ENCODE measurements around the gene PON3. TPM values are rescaled to one million over a fixed set of nuclear protein-coding genes. Genes with fewer than 3 reads are reported as not detected.

PON3 gene
- total RNA-seq, 3 donors from 2014 or later, result 3.2 to 8.2 (median 4.2) TPM

DNA sequence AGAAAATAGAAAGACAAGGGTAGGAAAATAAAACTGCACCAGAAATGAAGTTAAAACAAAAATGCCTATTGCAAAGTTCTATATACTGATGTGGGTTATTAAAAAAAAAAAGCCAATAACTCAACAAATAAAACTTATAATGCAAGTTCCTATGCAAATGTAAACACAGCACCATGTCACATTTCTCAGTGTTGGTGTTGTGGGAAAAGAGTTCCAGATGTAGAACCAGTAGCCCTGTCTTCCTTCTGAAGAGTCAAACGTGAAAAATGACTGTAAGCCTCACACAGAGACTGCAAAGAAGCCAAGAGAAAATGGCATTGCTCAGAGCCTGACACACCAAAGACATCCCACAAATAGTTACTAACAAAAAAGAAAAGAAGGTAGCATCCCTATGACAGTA is 28.5 kb upstream of the PON3 start:
- DNase-seq (no peak), ATAC-seq (no peak)
- Histone ChIP-seq H3K36me3 (ENCODE audit: low read depth) (no peaks in the 10 kb centered on the region), H3K9me3 (no peaks in the 10 kb centered on the region), H3K4me3 (no peak overlapping the region), H3K4me1 (ENCODE audit: low read depth) (no peaks in the 10 kb centered on the region)
- intact Hi-C loops (cut with DNase I, micrococcal nuclease), result no loop called here
- TF ChIP-seq, protein P1, sequence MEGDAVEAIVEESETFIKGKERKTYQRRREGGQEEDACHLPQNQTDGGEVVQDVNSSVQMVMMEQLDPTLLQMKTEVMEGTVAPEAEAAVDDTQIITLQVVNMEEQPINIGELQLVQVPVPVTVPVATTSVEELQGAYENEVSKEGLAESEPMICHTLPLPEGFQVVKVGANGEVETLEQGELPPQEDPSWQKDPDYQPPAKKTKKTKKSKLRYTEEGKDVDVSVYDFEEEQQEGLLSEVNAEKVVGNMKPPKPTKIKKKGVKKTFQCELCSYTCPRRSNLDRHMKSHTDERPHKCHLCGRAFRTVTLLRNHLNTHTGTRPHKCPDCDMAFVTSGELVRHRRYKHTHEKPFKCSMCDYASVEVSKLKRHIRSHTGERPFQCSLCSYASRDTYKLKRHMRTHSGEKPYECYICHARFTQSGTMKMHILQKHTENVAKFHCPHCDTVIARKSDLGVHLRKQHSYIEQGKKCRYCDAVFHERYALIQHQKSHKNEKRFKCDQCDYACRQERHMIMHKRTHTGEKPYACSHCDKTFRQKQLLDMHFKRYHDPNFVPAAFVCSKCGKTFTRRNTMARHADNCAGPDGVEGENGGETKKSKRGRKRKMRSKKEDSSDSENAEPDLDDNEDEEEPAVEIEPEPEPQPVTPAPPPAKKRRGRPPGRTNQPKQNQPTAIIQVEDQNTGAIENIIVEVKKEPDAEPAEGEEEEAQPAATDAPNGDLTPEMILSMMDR (IDR thresholded peaks at IDR 0.05), result no peak

DNA sequence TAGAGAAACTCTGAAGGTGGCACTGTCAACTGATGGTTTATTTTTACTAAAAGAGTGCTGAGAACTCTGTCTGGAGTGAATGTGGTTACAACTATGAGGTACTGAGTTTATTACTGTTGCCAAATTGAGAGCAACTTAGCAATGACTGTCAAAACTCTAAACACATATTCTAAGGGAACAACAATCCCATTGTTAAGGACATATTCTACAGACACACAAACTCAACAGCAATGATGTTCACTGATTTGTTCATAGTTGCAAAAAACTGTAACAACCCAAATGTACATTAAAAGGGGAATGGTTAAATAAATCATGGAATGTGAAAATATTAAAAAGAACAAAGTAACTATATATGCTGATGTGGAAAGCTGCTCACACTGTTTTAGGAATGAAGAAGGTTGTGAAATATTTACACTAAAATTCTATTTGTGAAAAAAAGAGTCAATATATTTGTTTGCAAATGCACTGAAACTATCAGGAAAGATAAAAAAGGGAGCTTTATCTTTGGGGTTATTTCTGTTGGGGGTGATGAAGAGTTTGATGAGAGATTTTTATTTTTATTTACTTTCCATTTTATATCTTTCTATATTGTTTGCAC is 25.8 kb upstream of the PON3 start:
- no peak for ATAC-seq
- DNase-seq, result no peak
- no peaks in the 10 kb centered on the region for H3K36me3 ChIP-seq (ENCODE audit: low read depth)
- no peak overlapping the region for H3K4me3 ChIP-seq
- TF ChIP-seq, protein P1 (IDR thresholded peaks at IDR 0.05), result no peak
- intact Hi-C loops (cut with DNase I, micrococcal nuclease), result no loop called here
- no peaks in the 10 kb centered on the region for H3K9me3 ChIP-seq
- no peaks in the 10 kb centered on the region for H3K4me1 ChIP-seq (ENCODE audit: low read depth)

DNA sequence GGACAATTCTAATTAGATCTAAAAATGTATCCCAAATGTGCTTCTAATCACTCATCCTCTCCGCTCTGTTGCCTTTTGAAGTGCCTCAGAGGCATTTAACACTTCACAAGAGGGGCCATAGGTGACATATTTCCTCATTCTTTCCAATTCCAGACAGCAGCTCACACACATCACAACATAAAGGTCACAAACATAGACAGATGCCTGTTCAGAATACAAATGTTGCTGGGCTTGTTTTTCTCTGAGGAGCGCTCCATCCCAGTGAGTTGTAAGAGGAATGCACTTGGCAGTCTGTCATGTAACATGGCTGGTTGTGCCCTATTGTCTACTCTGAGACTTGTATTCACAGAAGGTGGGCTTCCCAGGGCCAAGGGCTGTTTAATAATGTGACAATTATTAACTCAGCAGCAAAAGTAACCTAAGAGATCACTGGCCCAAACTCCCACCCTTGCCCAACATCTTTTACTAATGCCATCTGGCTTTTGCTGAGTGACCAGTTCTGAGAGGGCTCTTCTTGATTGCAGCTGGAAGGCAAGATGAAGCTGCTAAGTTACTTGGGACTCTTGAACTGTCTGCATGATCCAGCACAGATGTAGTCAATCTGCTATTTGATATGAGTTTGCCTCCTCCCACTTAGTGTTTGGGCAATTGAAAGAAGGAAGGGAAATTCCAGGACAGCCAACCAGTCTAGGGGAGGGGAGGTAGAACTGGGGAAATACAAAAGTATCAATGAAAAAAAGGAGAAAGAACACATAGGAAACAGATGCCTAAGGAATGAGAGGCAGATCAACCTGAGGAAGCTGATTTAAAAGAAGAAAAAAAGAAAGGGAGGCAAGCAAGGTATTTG is 25.0 kb upstream of the PON3 start:
- intact Hi-C loops (cut with DNase I, micrococcal nuclease), result no loop called here
- H3K4me3 ChIP-seq, result no peak overlapping the region
- ATAC-seq (no peak), DNase-seq (no peak)
- no peaks in the 10 kb centered on the region for H3K9me3 ChIP-seq
- TF ChIP-seq, protein P1 (IDR thresholded peaks at IDR 0.05), result no peak
- H3K36me3 ChIP-seq (ENCODE audit: low read depth), result no peaks in the 10 kb centered on the region
- no peaks in the 10 kb centered on the region for H3K4me1 ChIP-seq (ENCODE audit: low read depth)

DNA sequence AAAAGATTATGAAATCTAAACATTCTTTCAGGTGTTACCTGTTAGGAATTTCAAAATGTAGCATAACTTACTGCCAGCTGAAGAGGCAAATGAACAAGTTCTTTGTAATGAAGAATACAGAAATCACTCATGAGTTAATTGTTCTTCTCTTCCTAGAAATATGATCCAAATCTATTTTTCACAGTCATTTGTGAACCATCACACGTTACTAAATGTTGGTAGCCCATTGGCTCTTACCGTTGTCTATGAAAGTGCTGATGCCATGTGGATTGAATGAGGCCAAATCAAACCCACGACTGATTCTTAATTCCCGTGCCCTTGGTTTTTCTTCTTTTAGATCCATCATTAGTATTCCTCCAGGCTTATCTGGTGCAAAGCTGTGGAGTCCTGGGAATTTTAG is 15.9 kb upstream of the PON3 start:
- ATAC-seq (no peak), DNase-seq (no peak)
- TF ChIP-seq, protein P1 (IDR thresholded peaks at IDR 0.05), result no peak
- Histone ChIP-seq H3K9me3 (no peaks in the 10 kb centered on the region), H3K36me3 (ENCODE audit: low read depth) (no peaks in the 10 kb centered on the region), H3K4me1 (ENCODE audit: low read depth) (no peaks in the 10 kb centered on the region), H3K4me3 (no peak overlapping the region)
- intact Hi-C loops (cut with DNase I, micrococcal nuclease), result no loop called here

DNA sequence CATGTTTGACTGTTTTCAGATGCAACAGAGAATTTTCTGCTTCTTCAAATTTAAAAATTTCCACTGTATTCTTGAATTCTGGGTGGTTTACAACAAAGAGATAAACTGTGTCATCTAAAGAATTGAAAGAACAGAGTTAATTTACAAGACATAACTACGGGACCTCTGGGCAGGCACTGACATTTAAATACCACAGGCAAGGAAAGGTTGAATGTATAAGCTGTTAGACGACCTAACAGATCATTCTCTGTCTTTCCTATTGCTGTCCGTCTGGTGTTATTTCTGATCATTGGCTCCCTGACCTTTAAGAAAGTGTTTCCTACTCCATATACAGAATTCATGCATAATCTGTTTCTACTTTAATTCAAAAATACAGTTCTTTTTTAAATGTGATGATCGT is 15.5 kb upstream of the PON3 start:
- intact Hi-C loops (cut with DNase I, micrococcal nuclease), result no loop called here
- Histone ChIP-seq H3K36me3 (ENCODE audit: low read depth) (no peaks in the 10 kb centered on the region), H3K4me3 (no peak overlapping the region), H3K9me3 (no peaks in the 10 kb centered on the region), H3K4me1 (ENCODE audit: low read depth) (no peaks in the 10 kb centered on the region)
- DNase-seq (no peak), ATAC-seq (no peak)
- TF ChIP-seq, protein P1 (IDR thresholded peaks at IDR 0.05), result no peak

Measured in mucosa of descending colon (tissue), 3 donors.